Measurements from ENCODE around the gene RAPGEF6.

DNA sequence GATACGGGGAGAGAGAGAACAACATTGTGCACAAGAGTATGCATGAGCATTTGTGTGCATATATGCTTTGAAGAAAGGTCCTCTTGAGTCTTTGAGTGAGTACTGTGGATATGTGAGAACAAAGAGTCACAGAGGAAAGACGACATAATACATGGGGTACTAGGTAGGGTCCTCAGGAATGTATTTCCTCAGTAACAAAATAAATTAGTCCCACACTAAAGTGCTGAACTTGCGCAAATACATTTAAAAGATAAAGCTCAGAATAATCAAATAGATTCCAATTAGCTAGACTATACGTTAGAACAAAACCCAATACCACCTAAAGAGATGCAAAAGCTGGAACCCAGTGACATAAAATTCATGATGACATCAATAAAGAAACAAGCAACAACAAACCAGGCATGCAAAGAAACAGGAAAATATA is 70.8 kb downstream of the RAPGEF6 start:
- no peak for TF ChIP-seq POLR2A (IDR thresholded peaks at IDR 0.05; ENCODE audit: low read depth, low read length)
- TF ChIP-seq POLR2AphosphoS5 (IDR thresholded peaks at IDR 0.05; ENCODE audit: low read depth, low read length): no peak
- no peak for TF ChIP-seq TAF1 (IDR thresholded peaks at IDR 0.05; ENCODE audit: borderline replicate concordance, low read depth, low read length)

Measured in GM12892 (cell line).